NCI-H2081 treated with DMSO at 0.1 percent for 48 hours (cell line): ENCODE measurements around the gene HMG20B.

Experiments used
- DNase-seq: peaks from one replicate; lab custom pipeline; 2025; lab: John Stamatoyannopoulos, UW

Gene HMG20B

GRCh38 chr19:3537101-3537437, 35.7 kb upstream of the HMG20B start:
- no peak for DNase-seq

- DNase-seq: no peak
These were observed 35.1 kb upstream of the HMG20B start for GRCh38 chr19:3537438-3538240.

- no peak for DNase-seq
These were observed 34.4 kb upstream of the HMG20B start for GRCh38 chr19:3538258-3538929.

- no peak for DNase-seq
These were observed 33.6 kb upstream of the HMG20B start, which contains the start of gene TEKTIP1 for GRCh38 chr19:3538965-3539755. Gene TEKTIP1, plus strand, starts transcription at chr19:3539174. Its CDS starts 4 bp downstream, at chr19:3539178.

GRCh38 chr19:3539756-3540118, 33.0 kb upstream of the HMG20B start:
- DNase-seq: no peak

GRCh38 chr19:3543150-3544057, 29.3 kb upstream of the HMG20B start:
- no peak for DNase-seq

GRCh38 chr19:3544058-3544376, 28.7 kb upstream of the HMG20B start:
- DNase-seq: no peak

GRCh38 chr19:3544742-3545668, 27.7 kb upstream of the HMG20B start:
- no peak for DNase-seq

GRCh38 chr19:3545669-3546034, 27.1 kb upstream of the HMG20B start:
- DNase-seq: no peak

GRCh38 chr19:3546119-3546518, 26.6 kb upstream of the HMG20B start:
- no peak for DNase-seq

GRCh38 chr19:3547301-3547731, 25.4 kb upstream of the HMG20B start:
- no peak for DNase-seq

GRCh38 chr19:3547767-3548282, 24.9 kb upstream of the HMG20B start:
- no peak for DNase-seq

GRCh38 chr19:3548606-3549005, 24.1 kb upstream of the HMG20B start:
- no peak for DNase-seq

- no peak for DNase-seq
These were observed 22.9 kb upstream of the HMG20B start for GRCh38 chr19:3549816-3550215.

GRCh38 chr19:3550947-3551791, 21.6 kb upstream of the HMG20B start:
- no peak for DNase-seq

GRCh38 chr19:3551792-3552095, 21.0 kb upstream of the HMG20B start:
- DNase-seq: no peak

GRCh38 chr19:3554254-3555083, 18.3 kb upstream of the HMG20B start:
- DNase-seq: no peak

- DNase-seq: no peak
These were observed 16.9 kb upstream of the HMG20B start for GRCh38 chr19:3555653-3556422.
